Stimulated activated CD4-positive, alpha-beta T cell treated with anti-CD3 and anti-CD28 coated beads, Interleukin-2, amount 100 ng/mL, for 24 hours (primary cell): Measurements from ENCODE around the gene TBC1D22A.
A peak's percentile ranks its signal among the peaks of the same experiment; 100 is the strongest.

ENCODE experiments used
- DNase-seq, 2 donors: peaks; one replicate each; pipeline ENCODE4 v3.0.0-alpha.2; 2020

The TBC1D22A gene

DNA sequence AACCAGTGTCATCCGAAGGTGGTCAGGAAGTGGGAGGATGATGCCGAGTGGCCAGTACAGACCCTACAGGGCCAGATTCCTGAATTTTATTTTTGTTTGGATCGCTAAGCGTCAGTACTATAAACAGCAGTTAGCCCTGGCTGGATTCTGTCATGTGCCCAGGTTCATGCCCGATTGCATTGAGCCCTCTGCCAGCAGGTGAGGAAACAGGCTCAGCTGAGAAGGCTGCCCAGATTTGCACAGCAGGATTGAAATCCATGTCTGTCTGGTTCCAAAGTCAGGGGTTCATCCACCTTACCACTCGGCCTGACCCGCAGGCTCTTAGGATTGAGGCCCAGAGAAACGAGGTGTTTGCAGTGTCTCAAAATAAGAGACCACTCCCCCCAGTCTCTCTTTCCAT is 9.1 kb upstream of the TBC1D22A start:
- DNase-seq: no peak

DNA sequence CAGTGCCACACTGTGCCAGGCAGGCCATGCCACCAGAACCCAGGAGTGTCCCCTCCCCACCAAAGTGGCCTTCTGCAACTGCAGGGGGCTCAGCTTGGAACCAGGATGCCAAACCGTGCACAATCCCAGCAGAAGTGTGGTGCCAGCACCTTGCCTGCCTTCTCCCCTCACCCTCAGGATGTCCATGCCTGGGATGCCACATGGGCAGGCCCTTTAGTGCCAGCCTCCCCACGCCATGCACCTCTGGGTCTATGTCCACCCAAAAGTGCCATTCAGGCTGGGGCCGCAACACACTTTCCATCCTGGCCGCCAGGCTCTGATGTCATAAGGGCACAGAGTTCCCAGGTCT is 8.7 kb upstream of the TBC1D22A start:
- DNase-seq: no peak

DNA sequence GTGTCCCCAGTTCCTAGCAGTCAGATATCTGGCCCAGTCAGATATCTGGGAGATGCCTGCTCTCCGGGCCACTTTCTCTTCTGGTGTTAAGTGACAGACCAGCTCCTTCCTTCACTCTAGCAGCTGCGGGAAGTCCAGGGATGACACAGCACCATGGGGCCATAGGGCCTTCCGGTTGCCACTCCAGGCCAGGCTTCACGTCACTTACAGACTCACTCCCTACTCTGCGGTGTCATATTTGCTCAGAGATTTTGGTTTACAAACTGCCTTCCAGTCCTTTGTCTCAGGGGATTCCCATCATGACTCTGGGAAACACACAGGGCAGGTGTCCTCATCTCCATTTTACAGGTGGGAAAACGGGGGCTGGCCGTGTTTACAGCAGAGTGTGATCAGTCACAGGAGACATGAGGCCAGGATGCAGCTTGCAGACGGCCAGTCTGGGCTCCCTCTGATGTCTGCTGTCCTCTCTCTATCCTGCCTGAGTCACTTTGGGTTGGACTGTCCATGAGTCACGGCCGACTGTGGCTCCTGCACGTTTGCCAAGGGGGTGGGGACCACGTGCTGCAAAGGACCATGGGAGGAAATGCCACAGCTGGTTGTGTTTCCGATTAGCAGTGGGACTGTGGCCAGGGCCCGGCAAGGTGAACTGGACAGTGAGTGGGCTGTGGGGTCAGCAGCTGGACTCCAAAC is 8.2 kb upstream of the TBC1D22A start:
- no peak for DNase-seq

DNA sequence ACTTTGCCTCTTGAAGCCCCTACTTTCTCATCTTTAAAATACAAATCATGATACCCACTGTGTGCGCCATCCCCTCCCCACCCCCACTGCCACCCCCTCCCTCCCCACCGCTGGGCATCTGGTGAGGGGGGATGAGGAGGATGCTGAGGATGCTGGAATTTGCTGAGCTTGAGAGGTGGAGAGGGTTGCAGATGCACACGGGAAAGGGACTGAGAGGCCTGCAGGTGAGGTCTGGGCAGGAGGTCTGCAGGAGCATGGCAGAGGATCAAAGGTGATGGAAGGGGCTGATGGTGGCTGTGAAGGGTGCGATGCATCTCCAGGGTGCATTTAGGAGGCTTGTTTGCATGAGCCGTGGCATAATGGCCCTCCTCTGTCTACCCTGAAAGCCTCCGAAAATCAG is 7.6 kb upstream of the TBC1D22A start:
- DNase-seq: no peak

GRCh38 chr22:46755525-46755924 is 6.9 kb upstream of the TBC1D22A start:
- DNase-seq: no peak

DNA sequence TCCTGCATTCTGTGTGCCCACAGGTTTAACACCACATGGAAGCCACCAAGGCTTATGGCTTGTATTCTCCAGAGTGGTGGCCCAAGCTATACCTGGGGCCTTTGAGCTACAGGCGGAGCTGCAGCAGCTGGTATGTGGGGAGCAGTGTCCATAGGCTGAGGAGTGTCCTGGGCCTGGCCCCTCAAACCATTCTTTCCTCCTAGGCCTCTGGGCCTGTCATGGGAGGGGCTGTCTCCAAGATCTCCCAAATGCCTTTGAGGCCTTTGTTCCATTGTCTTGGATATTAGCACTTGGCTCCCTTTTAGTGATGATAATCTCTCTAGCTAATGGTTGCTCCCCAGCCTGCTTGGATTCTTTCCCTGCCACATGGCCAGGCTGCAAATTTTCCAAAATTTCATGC is 6.4 kb upstream of the TBC1D22A start:
- DNase-seq: no peak

- no peak for DNase-seq
Measured at GRCh38 chr22:46757104-46757503, 5.3 kb upstream of the TBC1D22A start.

DNA sequence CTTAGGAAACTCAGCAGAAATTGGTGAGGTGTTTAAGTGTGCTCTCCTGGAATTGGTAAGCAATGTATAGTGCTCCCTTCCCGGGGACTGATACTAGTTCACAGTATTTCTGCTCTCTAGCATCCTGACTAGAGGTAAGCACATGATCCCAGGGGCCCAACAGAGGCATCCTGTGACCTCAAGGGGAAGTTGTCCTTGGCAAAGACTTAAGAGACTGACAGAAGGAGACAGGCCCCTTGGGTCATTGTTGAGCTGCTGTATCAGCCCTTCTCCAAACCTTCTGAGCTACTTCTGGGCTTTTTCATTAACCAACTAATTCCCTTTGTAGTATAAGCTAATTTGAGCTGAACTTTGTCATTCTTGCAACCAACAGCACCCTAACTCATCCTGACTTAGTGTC is 4.3 kb upstream of the TBC1D22A start:
- DNase-seq: no peak

GRCh38 chr22:46758867-46759290 is 3.6 kb upstream of the TBC1D22A start:
- peak; percentile 54 to 65 for DNase-seq

- DNase-seq: no peak
Measured at GRCh38 chr22:46761017-46761416, 1.4 kb upstream of the TBC1D22A start.

DNA sequence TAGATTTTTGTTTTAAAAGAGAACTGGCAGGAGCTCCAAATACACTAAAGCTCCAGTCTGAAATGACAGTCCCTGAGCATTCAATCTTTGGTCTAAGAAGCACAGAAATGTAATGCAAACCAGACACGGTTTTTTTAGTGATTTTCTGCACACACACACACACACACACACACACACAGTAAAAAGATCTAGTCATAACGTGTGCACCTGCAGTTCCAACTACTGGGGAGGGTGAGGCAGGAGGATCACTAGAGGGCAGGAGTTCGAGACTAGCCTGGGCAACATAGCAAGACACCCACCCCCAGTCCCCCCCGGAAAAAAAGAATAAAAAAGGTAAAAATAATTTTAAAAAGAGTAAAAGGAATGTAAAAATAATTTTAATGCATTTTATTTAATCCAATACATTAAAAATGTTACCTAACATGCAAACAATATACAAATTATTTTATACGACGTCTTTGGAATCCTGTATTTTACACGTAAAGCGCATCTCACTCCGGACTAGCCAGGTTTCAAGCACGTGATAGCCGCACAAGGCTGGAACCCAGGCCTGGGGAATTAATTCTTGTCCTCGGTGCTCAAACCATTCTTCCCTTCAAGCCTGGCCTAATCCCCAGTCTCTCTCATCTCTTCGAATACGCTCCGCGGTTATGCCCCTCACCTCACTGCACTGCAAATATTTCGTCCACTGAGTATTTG is 762 bp upstream of the TBC1D22A start:
- no peak for DNase-seq

DNA sequence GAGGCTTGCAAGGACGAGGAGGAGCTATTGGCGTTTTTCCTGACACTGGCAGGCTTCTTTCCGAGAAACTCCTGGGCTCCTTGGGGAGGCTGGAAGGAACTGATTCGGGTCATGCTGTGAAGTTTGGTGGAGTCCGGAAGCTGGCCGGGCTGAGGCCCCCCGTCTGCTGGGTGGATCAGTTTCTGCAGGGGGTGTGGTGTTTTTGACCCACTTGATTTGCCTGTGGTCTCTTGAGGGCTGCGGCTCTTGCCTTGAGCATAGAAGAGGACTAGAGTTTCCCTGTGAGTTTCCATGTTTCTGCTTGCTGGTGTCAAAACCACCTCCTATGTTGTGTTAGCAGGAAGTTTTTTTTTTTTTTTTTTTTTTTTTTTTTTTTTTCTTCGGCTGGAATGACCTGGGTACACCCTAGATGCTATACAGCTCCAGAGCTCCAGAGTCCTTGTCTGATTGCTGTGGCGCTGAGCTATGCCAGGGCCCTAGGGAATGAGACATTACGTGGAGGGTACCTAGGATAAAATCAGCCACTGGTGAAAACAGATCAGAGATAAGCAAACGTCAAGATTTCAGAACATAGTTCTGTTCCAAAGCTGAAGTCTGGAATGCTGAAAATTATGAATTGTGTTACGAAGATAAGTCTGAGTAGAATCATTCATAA is 728 bp downstream of the TBC1D22A start:
- DNase-seq: peak; percentile 31 to 52

GRCh38 chr22:46764140-46764680 is 1.8 kb downstream of the TBC1D22A start:
- no peak for DNase-seq

- no peak for DNase-seq
Measured at GRCh38 chr22:46764779-46765485, 2.5 kb downstream of the TBC1D22A start.

DNA sequence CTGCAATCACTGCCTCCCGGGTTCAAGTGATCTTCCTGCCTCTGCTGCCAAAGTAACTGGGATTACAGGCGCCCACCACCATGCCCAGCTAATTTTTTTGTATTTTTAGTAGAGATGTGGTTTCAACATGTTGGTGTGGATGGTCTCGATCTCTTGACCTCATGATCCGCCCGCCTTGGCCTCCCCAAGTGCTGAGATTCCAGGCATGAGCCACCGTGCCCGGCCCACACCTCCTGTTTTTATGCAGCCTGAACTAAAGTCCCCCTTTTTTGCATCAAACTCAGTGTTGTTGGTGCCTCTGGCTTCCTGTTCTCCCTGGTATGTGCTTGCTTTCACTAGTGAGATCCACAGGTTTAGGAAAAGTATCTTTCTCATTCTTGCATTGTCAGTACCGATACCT is 4.2 kb downstream of the TBC1D22A start:
- no peak for DNase-seq

GRCh38 chr22:46767249-46767985 is 5.0 kb downstream of the TBC1D22A start:
- DNase-seq: no peak

- DNase-seq: no peak
Measured at GRCh38 chr22:46769191-46769675, 6.8 kb downstream of the TBC1D22A start.

GRCh38 chr22:46769706-46770105 is 7.3 kb downstream of the TBC1D22A start:
- no peak for DNase-seq

GRCh38 chr22:46770151-46770641 is 7.7 kb downstream of the TBC1D22A start:
- no peak for DNase-seq

DNA sequence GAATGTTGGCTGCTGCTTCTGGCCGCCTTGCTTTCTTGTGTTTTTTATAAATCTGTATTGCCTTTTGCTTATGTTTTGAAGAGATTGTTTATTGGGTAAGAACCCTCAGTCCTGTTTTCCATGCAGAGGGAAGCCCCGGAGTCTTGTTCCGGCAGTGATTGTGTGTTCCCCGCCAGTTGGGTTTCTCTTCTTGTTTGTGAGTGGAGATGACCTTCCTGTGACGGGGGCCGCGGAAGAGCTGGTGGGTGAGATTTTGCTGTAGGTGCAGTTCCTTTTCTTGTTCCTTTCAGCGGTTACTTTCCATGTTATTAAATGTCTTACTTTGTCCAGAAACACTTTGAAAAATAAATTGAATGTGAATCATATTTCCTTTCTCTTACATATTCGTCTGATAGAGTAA is 8.3 kb downstream of the TBC1D22A start:
- no peak for DNase-seq

DNA sequence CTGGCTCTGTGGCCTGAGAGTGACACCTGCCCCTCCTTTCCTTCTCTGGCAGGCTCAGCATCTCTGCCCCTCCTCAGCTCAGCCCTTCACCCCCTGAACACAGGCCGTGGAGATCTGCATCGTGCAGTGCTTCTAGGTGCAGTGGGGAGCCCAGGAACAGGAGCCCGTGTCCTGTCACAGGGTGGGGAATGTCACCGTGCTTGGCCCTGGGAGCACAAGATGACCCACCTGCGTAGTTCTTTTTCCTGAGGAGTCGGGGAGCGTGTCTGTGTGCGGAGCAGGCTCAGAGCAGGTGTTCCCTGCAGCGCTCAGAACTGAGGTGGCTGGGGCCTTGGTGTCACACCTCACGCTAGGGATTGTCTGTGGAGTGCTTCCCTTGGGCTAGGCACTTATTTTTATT is 10.6 kb downstream of the TBC1D22A start:
- peak in 1 of 2 donors; percentile 18 for DNase-seq
